ENCODE results near the gene SH3BP1. TPM values are rescaled to one million over a fixed set of nuclear protein-coding genes. Genes with fewer than 3 reads are reported as not detected.
"Not testable (repeated sequence)": the region's sequence is repeated elsewhere in the genome, so short reads cannot be mapped to it uniquely, and the experiment has no call there.

SH3BP1 gene
- total RNA-seq, result 100 to 1,000 TPM in 1 of 2 donors, 10 to 100 TPM in 1; 99.0 to 103 TPM

DNA sequence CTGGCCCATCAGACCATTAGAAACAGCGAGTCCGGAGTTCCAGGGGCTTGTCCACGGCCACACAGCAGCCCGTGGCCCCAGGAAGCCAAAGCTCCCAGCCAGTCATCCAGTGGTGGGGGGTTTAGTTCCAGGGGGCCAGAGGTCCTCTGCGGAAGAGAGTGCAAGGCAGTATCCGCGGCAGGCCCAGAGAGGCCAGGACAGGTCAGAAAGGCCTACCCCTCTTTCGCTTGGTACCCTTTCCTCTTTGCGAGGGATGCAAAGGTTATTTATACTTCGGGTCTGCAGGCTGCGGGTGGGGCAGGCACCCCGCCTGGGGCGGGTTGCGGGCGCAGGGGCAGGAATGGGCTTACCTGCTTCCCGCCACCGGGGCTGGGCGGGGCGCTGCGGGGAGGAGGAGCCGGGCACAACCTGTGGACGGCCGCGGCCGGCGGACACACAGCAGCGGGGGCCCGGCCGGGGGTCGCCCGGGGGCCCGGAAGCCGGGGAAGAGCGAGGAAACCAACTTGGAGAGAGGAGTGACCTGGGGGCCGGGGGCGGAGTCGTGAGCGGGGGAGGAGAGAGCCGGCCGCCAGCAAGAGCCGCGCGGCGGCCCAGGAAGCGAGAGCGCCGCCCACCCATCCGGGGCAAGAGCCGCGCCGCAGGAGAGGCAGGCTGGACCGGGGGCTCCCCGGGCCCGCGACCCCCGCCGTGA is at the start of gene SH3BP1:
Gene SH3BP1, plus strand, starts transcription at position 600 of the 691 bp plus-strand sequence. CDS start 119 bp downstream, outside the sequence.
- peaks cover 60% of the 10 kb centered on the region for H3K4me1 Mint-ChIP-seq (ENCODE audit: low read depth)
- peak; percentile 56 to 63 for ATAC-seq (replicated peaks in 1 of 2)
- no peaks in the 10 kb centered on the region for H3K27me3 Mint-ChIP-seq (ENCODE audit: low read depth)
- DNase-seq, result peak; percentile 75 to 77
- H3K27ac Mint-ChIP-seq, result peak within 1 kb of the TSS; percentile 94
- peaks cover 5 to 10% of the 10 kb centered on the region in 2 donors for H3K36me3 Mint-ChIP-seq (ENCODE audit: insufficient read depth in 2 of 2)
- H3K4me3 Mint-ChIP-seq, result peak within 1 kb of the TSS; percentile 87 to 95
- no peaks in the 10 kb centered on the region for H3K9me3 Mint-ChIP-seq

DNA sequence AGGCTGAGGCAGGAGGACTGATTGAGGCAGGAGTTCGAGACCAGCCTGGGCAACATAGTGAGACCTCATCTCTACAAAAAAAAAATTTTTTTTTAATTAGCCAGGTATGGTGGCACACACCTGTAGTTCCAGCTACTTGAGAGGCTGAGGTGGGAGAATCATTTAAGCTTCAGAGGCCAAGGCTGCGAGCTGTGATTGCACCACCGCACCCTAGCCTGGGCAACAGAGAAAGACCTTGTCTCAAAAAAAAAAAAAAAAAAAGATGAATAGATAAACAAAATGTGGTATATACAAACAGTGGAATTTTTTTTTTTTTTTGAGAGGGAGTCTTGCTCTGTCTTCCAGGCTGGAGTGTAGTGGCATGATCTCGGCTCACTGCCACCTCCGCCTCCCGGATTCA is 48.4 kb upstream of the SH3BP1 start:
- H3K27ac Mint-ChIP-seq; H3K9me3 Mint-ChIP-seq; H3K4me3 Mint-ChIP-seq; DNase-seq; ATAC-seq (replicated peaks in 1 of 2); H3K36me3 Mint-ChIP-seq (ENCODE audit: insufficient read depth in 2 of 2); H3K27me3 Mint-ChIP-seq (ENCODE audit: low read depth): not testable (repeated sequence)
- peaks cover 11% of the 10 kb centered on the region for H3K4me1 Mint-ChIP-seq (ENCODE audit: low read depth)

- H3K36me3 Mint-ChIP-seq (ENCODE audit: insufficient read depth in 2 of 2), result no peaks in the 10 kb centered on the region
- H3K9me3 Mint-ChIP-seq, result no peaks in the 10 kb centered on the region
- H3K27me3 Mint-ChIP-seq (ENCODE audit: low read depth), result no peaks in the 10 kb centered on the region
- no peak for ATAC-seq (replicated peaks in 1 of 2)
- peaks cover 11% of the 10 kb centered on the region for H3K4me1 Mint-ChIP-seq (ENCODE audit: low read depth)
- H3K27ac Mint-ChIP-seq, result peak overlapping the region; percentile 71
- peak overlapping the region; percentile 88 to 97 for H3K4me3 Mint-ChIP-seq
- no peak for DNase-seq
Observed at GRCh38 chr22:37591823-37592404, 47.6 kb upstream of the SH3BP1 start.

GRCh38 chr22:37594237-37594636 is 45.2 kb upstream of the SH3BP1 start:
- Mint-ChIP-seq H3K4me1 (ENCODE audit: low read depth) (peaks cover 7% of the 10 kb centered on the region), H3K4me3 (no peak overlapping the region), H3K27ac (no peak overlapping the region), H3K27me3 (ENCODE audit: low read depth) (no peaks in the 10 kb centered on the region), H3K36me3 (ENCODE audit: insufficient read depth in 2 of 2) (no peaks in the 10 kb centered on the region), H3K9me3 (no peaks in the 10 kb centered on the region)
- no peak for ATAC-seq (replicated peaks in 1 of 2)
- DNase-seq, result no peak

DNA sequence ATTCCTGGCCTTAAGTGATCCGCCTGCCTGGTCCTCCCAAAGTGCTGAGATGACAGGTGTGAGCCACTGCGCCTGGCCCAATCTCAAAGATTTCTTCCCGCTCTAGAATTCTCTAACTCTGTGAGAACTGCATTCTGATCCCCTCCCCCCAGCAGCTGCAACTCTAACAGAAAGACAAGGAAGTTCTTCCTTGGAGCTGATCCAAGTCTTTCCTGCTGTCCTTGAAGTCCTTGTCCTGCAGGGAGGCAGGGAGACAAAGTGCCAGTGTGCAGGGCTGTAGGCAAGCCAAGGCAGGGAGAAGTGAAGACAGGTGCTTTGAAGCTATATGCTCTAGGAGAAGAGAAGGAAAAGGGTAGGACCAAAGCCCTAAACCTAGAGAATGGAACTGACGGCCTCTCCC is 40.3 kb upstream of the SH3BP1 start:
- no peak overlapping the region for H3K4me3 Mint-ChIP-seq
- peaks cover 11% of the 10 kb centered on the region for H3K4me1 Mint-ChIP-seq (ENCODE audit: low read depth)
- no peak for ATAC-seq (replicated peaks in 1 of 2)
- no peaks in the 10 kb centered on the region for H3K36me3 Mint-ChIP-seq (ENCODE audit: insufficient read depth in 2 of 2)
- no peak for DNase-seq
- no peaks in the 10 kb centered on the region for H3K27me3 Mint-ChIP-seq (ENCODE audit: low read depth)
- H3K9me3 Mint-ChIP-seq, result no peaks in the 10 kb centered on the region
- H3K27ac Mint-ChIP-seq, result no peak overlapping the region

DNA sequence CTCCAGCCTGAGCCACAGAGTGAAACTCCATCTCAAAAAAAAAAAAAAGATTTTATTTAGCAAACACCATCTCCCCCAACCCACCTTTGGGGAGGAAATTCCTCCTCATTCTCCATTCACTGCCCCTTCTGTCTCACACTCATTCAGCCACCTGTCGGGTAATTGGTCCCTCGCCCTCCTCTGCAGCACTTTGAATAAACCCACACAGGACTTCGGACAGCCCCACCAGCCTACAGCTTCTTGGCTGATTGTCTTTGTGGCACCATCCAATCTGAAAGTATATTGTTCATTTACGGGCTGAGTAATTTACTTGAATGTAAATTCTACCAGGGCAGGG is 38.3 kb upstream of the SH3BP1 start:
- DNase-seq, result no peak
- H3K36me3 Mint-ChIP-seq (ENCODE audit: insufficient read depth in 2 of 2), result no peaks in the 10 kb centered on the region
- no peak for ATAC-seq (replicated peaks in 1 of 2)
- H3K4me3 Mint-ChIP-seq, result no peak overlapping the region
- no peaks in the 10 kb centered on the region for H3K9me3 Mint-ChIP-seq
- no peaks in the 10 kb centered on the region for H3K27me3 Mint-ChIP-seq (ENCODE audit: low read depth)
- H3K4me1 Mint-ChIP-seq (ENCODE audit: low read depth), result peaks cover 25% of the 10 kb centered on the region
- H3K27ac Mint-ChIP-seq, result no peak overlapping the region

DNA sequence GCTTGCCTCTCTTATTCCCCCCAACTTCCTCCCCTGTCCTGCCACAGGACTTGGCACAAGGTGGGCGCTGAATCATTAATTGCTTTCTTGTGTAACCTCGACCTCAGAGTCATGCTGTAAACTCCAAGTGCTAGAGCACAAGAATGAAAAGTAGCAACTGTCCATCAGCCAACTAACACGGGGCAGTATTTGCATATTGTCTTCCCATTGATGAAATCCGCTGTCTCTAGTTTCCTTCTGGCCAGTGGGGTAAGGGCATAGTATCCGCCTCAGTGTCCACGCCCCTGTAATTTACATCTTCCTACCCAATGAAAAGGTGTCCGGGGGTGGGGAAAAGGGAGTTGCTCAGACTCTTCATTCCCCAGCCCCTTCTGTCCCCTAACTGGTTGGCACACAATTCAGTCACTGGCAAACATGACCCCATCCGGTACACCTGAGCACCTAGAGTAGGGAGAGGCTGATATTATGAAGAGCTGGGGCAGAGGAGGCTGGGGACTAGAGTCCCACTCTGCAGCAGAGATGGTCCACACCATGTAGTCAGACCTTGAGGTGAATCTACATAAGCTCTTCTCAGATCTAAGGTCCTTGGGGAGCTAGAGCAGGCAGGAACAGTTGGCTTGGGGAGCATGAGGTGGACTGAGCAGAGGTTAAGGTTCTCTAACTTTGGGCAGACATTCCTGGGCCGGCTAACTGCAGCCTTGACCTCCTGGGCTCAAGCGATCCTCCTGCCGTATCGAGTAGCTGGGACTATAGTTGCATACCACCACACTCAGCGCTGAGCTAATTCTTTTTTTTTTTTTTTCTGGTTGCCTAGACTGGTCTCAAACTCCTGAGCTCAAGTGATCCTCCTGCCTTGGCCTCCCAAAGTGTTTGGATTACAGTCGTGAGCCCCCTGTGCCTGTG is 37.7 kb upstream of the SH3BP1 start:
- ATAC-seq (replicated peaks in 1 of 2) (peak; percentile 15 to 46), DNase-seq (no peak)
- H3K27ac Mint-ChIP-seq, result no peak overlapping the region
- H3K27me3 Mint-ChIP-seq (ENCODE audit: low read depth), result no peaks in the 10 kb centered on the region
- H3K4me1 Mint-ChIP-seq (ENCODE audit: low read depth), result peaks cover 26% of the 10 kb centered on the region
- no peaks in the 10 kb centered on the region for H3K9me3 Mint-ChIP-seq
- no peaks in the 10 kb centered on the region for H3K36me3 Mint-ChIP-seq (ENCODE audit: insufficient read depth in 2 of 2)
- H3K4me3 Mint-ChIP-seq, result no peak overlapping the region

GRCh38 chr22:37602546-37603277 is 36.8 kb upstream of the SH3BP1 start:
- not testable (repeated sequence) for ATAC-seq (replicated peaks in 1 of 2); H3K4me3 Mint-ChIP-seq; H3K9me3 Mint-ChIP-seq; H3K27ac Mint-ChIP-seq; H3K27me3 Mint-ChIP-seq (ENCODE audit: low read depth); DNase-seq; H3K36me3 Mint-ChIP-seq (ENCODE audit: insufficient read depth in 2 of 2)
- peaks cover 35% of the 10 kb centered on the region for H3K4me1 Mint-ChIP-seq (ENCODE audit: low read depth)

- ATAC-seq (replicated peaks in 1 of 2) (no peak), DNase-seq (no peak)
- Mint-ChIP-seq H3K4me3 (no peak overlapping the region), H3K27ac (no peak overlapping the region), H3K36me3 (ENCODE audit: insufficient read depth in 2 of 2) (peaks cover 0 to 3% of the 10 kb centered on the region in 2 donors), H3K9me3 (peaks cover 0 to 2% of the 10 kb centered on the region in 2 donors), H3K4me1 (ENCODE audit: low read depth) (peaks cover 42% of the 10 kb centered on the region), H3K27me3 (ENCODE audit: low read depth) (no peaks in the 10 kb centered on the region)
Observed at GRCh38 chr22:37604074-37604473, 35.4 kb upstream of the SH3BP1 start.

GRCh38 chr22:37604875-37605274 is 34.6 kb upstream of the SH3BP1 start:
- DNase-seq, result peak; percentile 43 to 49
- Mint-ChIP-seq H3K36me3 (ENCODE audit: insufficient read depth in 2 of 2) (peaks cover 3 to 4% of the 10 kb centered on the region in 2 donors), H3K9me3 (peaks cover 0 to 2% of the 10 kb centered on the region in 2 donors), H3K4me1 (ENCODE audit: low read depth) (peaks cover 49% of the 10 kb centered on the region), H3K27me3 (ENCODE audit: low read depth) (no peaks in the 10 kb centered on the region), H3K27ac (no peak overlapping the region), H3K4me3 (peak overlapping the region; percentile 3 to 24)
- no peak for ATAC-seq (replicated peaks in 1 of 2)

DNA sequence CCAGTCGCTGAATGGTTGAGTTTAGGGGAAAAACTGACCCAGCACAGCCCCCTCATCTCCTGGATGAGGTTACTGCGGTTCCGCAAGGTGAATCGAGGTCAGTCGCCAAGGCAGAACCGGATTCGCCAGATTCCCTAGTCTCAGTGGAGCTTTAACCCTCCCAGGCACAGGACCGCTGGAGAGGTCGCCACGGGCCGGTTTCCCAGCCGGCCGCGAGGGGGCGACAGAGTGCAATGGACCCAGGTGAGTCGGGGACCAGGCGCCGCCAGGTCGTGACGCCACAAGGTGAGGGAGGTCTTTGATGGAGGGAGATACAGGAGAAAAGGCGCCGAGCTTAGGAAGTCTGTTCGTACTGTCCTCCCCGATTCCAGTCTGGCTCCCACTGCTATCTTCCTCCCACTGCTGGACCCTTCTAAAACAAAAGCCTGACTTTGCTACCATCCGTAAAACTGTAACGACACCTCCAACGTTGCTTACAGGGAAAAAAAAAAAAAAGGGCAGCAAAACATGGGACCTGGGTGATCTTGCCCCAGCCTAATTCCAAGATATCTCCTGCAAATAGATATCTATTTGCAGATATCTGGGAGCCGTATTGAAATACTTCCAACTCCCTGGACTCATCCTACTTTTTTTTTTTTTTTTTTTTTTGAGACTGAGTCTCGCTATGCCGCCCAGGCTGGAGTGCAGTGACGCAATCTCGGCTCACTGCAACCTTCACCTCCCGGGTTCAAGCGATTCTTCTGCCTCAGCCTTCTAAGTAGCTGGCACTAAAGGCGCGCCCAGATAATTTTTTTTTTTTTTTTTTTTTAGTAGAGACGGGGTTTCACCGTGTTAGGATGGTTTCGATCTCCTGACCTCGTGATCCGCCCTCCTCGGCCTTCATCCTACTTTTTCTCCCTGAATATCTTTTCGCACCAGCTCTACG is 32.2 kb upstream of the SH3BP1 start:
- peaks cover 3 to 4% of the 10 kb centered on the region in 2 donors for H3K36me3 Mint-ChIP-seq (ENCODE audit: insufficient read depth in 2 of 2)
- peak; percentile 18 to 32 for ATAC-seq (replicated peaks in 1 of 2)
- peaks cover 0 to 2% of the 10 kb centered on the region in 2 donors for H3K9me3 Mint-ChIP-seq
- DNase-seq, result peak; percentile 91 to 96
- peak overlapping the region; percentile 88 to 90 for H3K4me3 Mint-ChIP-seq
- H3K4me1 Mint-ChIP-seq (ENCODE audit: low read depth), result peaks cover 52% of the 10 kb centered on the region
- no peaks in the 10 kb centered on the region for H3K27me3 Mint-ChIP-seq (ENCODE audit: low read depth)
- peak overlapping the region; percentile 97 for H3K27ac Mint-ChIP-seq

All from activated T-cell treated with anti-CD3 and anti-CD28 coated beads, Interleukin-2, amount 50 U/mL, for 72 hours (primary cell).